ENCODE results near the gene UTS2R.
"Not testable (repeated sequence)": the region's sequence is repeated elsewhere in the genome, so short reads cannot be mapped to it uniquely, and the experiment has no call there.

GRCh38 chr17:82373072-82373452, 1.5 kb downstream of the UTS2R start:
- not testable (repeated sequence) for TF ChIP-seq CTCF (IDR thresholded peaks at IDR 0.05); NFIC (IDR thresholded peaks at IDR 0.05; ENCODE audit: borderline replicate concordance); EZH2phosphoT487 (IDR thresholded peaks at IDR 0.05; ENCODE audit: borderline replicate concordance, low read depth); SIN3A (IDR thresholded peaks at IDR 0.05; ENCODE audit: borderline replicate concordance, low read depth, low read length); RAD21 (IDR thresholded peaks at IDR 0.05; ENCODE audit: low read length); EP300 (IDR thresholded peaks at IDR 0.05; ENCODE audit: borderline replicate concordance in 1 of 2, low read depth in 1 of 2, low read length in 1 of 2); GATA2 (CRISPR knock-in tag; IDR thresholded peaks at IDR 0.05); TAF1 (IDR thresholded peaks at IDR 0.05; ENCODE audit: borderline replicate concordance, low read depth, low read length); GABPA (IDR thresholded peaks at IDR 0.05; ENCODE audit: low read depth); JUND (IDR thresholded peaks at IDR 0.05); TCF12 (IDR thresholded peaks at IDR 0.05); FOXM1 (IDR thresholded peaks at IDR 0.05; ENCODE audit: low read depth)
- TF ChIP-seq, protein P1, sequence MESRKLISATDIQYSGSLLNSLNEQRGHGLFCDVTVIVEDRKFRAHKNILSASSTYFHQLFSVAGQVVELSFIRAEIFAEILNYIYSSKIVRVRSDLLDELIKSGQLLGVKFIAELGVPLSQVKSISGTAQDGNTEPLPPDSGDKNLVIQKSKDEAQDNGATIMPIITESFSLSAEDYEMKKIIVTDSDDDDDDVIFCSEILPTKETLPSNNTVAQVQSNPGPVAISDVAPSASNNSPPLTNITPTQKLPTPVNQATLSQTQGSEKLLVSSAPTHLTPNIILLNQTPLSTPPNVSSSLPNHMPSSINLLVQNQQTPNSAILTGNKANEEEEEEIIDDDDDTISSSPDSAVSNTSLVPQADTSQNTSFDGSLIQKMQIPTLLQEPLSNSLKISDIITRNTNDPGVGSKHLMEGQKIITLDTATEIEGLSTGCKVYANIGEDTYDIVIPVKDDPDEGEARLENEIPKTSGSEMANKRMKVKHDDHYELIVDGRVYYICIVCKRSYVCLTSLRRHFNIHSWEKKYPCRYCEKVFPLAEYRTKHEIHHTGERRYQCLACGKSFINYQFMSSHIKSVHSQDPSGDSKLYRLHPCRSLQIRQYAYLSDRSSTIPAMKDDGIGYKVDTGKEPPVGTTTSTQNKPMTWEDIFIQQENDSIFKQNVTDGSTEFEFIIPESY (IDR thresholded peaks at IDR 0.05; ENCODE audit: borderline replicate concordance, low read depth): not testable (repeated sequence)
- TF ChIP-seq, protein P2, sequence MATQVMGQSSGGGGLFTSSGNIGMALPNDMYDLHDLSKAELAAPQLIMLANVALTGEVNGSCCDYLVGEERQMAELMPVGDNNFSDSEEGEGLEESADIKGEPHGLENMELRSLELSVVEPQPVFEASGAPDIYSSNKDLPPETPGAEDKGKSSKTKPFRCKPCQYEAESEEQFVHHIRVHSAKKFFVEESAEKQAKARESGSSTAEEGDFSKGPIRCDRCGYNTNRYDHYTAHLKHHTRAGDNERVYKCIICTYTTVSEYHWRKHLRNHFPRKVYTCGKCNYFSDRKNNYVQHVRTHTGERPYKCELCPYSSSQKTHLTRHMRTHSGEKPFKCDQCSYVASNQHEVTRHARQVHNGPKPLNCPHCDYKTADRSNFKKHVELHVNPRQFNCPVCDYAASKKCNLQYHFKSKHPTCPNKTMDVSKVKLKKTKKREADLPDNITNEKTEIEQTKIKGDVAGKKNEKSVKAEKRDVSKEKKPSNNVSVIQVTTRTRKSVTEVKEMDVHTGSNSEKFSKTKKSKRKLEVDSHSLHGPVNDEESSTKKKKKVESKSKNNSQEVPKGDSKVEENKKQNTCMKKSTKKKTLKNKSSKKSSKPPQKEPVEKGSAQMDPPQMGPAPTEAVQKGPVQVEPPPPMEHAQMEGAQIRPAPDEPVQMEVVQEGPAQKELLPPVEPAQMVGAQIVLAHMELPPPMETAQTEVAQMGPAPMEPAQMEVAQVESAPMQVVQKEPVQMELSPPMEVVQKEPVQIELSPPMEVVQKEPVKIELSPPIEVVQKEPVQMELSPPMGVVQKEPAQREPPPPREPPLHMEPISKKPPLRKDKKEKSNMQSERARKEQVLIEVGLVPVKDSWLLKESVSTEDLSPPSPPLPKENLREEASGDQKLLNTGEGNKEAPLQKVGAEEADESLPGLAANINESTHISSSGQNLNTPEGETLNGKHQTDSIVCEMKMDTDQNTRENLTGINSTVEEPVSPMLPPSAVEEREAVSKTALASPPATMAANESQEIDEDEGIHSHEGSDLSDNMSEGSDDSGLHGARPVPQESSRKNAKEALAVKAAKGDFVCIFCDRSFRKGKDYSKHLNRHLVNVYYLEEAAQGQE (IDR thresholded peaks at IDR 0.05; ENCODE audit: low read depth, low read length): not testable (repeated sequence)
